Activated T-cell treated with anti-CD3 and anti-CD28 coated beads, Interleukin-2, amount 50 U/mL, for 48 hours (primary cell): Measurements from ENCODE around the gene MORF4L1.
"Not testable (repeated sequence)": the region's sequence is repeated elsewhere in the genome, so short reads cannot be mapped to it uniquely, and the experiment has no call there.

Experiments
- DNase-seq, 2 experiments: peaks; one replicate each; pipeline ENCODE4 v3.0.0-alpha.2; 2020

Gene MORF4L1

DNA sequence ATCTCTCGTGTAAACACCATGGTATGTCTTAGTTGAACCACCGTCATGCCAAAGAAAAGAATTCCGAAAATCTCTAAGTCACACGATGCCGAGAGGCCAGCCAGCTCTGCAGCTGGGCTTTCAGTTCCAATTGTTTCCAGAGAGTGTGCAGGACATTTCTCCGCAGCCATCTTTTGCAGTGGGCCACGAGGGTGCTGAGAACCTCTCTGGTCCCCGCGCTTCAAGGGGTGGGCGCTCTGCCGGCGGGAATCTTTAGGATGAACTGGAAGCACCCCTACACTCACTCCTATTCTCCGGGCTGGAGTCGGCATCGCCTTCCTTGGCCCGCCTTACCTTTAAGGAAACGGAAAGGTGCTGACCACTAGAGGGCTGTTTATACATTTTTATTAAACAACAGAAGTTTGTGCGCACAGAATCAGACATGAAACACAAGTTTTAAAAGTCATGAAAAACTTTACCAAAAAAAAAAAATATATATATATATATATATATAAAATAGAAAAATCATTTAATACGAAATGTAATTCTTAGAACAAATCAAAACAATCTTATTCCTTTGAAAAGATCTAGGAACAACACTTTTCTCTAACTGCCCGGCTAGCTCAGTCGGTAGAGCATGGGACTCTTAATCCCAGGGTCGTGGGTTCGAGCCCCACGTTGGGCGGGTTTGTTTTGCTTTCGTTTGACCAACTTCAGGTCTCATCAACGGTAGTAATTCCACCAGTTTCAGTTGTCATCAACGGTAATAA lies 12.5 kb upstream of the MORF4L1 start:
- peak; percentile 85 to 89 for DNase-seq

DNA sequence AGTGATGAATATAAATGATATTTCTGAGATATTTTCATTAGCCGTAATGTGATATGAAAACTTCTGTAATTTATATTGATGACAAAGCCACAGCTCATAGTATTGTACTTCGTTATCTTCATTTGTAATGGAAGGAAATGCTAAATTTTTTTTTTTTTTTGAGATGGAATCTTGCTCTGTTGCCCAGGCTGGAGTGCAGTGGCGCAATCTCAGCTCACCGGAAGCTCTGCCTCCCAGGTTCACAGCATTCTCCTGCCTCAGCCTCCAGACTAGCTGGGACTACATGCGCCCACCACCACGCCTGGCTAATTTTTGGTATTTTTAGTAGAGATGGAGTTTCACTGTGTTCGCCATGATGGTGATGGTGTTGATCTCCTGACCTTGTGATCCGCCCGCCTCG lies 7.1 kb upstream of the MORF4L1 start:
- not testable (repeated sequence) for DNase-seq

DNA sequence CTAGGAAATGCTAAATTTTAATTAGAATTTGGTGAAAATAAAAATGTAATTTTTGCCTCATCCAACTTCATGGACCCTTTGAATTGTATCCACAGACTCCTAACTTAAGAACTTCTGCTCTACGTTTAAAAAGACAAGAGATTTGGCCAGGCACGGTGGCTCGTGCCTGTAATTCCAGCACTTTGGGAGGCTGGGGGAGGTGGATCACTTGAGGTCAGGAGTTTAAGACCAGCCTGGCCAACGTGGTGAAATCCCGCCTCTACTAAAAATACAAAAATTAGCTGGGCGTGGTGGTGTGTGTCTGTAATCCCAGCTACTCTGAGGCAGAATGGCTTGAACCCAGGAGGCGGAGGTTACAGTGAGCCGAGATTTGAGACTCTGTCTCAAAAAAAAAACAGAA lies 6.7 kb upstream of the MORF4L1 start:
- DNase-seq, result not testable (repeated sequence)

DNA sequence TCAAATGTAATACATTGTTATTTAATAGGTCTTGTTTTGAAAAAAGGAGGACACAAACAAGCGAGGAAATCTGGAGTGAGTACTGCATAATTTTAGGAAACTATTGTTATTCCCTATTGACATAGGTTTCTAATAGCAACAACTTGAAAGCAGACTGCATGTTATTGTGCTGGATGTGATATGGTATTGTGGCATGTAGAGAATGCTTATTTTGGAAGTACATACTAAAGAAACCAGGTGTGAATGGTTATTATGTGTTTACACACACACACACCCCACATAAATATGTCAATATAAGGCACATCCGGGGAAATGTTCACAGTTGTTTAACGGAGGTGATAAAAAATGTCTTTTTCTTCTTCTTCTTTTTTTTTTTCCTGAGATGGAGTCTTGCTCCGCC lies 5.9 kb upstream of the MORF4L1 start:
- no peak for DNase-seq

DNA sequence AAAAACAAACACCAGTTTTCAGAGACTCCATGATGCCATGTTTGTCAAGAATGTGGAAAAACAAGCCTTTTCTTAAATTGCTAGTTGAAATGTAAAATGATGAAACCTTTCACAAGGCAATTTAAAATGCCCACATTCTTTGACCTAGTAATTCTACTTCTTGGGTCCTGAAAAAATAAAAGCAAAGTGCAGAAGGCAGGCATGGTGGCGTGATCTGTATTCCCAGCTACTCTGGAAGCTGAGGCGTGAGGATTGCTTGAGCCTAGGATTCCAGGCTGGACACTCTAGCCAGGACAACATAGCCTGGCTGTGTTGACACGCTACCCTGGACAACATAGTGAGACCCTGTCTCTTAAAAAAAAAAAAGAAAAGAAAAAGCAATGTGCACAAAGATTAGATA lies 4.3 kb upstream of the MORF4L1 start:
- DNase-seq, result no peak

DNA sequence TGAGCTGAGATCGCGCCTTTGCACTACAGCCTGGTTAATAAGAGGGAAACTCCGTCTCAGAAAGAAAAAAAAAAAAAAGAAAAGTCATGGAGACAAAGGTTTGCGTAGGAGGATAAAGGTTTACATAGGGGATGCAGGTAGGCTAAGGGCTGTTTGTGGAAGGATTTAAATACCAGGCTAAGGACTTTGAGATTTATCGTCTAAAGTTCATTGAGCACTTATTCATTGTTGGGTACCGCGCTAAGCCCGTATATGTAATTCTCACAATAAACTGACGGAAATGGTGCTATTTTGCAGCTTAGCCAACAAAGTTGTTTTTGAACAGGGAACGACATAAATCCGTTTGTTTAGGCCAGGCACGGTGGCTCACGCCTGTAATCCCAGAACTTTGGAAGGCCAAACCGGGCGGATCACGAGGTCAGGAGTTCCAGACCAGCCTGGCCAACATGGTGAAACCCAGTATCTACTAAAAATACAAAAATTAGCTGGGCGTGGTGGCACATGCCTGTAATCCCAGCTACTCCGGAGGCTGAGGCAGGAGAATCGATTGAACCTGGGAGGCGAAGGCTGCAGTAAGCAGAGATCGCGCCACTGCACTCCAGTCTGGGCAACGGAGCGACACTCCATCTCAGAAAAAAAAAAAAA lies 1.1 kb upstream of the MORF4L1 start:
- not testable (repeated sequence) for DNase-seq

DNA sequence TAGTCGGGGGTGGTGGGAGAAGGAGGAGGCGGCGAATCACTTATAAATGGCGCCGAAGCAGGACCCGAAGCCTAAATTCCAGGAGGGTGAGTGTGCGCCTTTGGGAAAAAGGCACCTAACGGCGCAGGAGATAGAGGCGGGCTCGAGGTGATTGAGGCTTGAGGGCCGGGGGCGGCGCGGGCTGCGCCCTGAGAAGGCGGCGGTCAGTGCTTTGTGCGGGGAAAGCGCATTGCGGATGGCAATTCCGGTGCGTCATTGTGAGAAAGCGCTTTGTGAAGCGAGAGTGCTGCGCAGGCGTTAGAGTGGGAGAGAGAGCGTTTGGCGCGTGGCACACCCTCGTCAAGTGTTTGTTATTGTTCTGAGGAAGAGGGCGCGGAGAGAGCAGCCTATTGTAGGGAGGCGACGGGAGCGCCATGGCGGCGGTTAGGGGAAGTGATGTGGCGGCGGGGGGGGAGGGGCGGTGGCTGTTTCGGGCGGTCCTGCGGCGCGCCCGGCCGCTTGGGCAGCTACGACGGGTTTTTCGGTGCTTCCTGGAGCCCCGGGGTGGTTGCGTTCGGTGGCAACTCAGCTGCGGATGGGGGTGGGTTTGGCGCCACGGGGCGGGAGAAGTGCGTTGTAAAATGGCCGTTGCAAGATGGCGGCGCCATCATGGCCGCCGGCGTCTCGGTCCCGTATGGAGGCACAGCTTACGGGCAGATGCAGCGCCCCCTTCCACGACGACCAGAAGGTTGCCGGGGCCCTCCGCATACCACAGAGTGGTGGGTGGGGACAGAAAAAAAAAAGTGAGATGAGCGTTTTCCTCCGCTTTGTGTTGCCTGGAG lies 492 bp downstream of the MORF4L1 start:
- peak; percentile 88 to 92 for DNase-seq

DNA sequence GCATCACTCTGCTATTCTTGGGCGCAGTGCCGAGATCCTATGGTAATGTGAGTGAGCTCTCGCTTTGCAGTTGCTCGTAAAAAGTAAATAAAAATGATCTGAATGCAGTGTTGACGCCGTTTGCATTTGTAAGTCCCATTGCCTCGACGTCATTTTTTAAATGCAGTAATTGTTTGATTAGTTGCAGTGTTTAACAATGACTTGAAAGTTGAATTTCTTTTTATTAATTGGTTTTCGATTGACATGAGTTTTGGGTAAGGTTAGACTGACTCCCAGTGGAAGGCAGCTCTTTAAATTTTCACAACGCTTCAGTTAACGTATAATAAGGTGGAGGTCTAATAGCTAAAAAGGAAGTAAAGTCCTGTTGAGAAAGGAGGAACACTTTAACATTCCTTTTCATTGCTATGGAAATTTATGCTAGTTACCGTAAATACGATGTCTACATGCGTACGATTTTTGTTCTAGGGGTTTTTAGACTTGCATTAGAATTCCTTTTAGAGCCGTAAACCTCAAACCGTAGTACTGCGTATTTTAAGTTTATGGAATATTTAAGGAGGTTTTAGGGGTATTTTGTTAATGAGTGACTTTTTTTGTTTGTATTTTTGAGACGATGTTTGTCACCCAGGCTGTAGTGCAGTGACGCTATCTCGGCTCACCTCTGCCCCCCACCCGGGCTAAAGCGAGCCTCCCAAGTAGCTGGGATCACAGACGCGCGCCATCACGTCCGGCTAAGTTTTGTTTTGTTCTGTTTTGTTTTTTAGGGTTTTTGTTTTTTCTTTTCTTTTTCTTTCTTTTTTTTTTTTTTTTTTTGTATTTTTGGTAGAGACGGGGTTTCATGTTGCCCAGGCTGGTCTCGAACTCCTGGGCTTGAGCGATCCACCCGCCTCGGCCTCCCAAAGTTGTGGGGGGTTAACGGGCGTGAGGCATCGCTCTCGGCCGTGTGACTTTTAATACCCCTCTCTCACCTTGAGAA lies 1.4 kb downstream of the MORF4L1 start:
- DNase-seq, result peak; percentile 46 to 51

DNA sequence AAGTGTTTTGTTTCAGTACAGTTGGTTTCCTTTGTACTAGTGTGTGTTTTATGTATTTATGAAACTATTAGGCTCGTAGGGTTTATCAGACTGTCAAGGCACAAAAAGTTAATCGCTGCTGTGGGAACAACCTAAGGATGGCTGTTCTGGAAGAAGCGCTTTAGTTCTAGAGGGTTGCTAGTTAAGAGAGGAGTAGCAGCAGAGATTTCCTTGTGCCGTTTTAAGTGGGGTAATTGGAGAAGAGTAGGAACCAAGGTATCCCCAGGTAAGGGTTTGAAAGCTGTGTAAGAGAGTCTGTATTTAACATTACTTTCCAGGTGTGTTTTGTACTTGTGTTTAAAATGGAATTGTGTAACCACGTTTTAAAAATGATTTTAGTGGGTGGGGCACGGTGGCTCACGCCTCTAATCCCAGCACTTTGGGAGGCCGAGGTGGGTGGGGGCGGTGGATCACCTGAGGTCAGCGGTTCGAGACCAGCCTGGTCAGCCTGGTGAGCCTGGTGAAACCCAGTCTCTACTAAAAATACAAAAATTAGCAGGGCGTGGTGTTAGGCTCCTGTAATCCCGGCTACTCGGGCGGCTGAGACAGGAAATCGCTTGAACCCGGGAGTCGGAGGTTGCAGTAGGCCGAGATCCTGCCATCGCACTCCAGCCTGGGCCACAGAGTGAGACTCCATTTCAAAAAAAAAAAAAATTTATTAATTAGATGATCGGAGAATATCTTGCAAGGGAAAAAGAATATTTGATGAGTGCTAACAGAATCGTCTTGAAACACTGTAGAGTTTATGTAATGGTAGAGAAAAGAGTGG lies 2.6 kb downstream of the MORF4L1 start:
- no peak for DNase-seq

DNA sequence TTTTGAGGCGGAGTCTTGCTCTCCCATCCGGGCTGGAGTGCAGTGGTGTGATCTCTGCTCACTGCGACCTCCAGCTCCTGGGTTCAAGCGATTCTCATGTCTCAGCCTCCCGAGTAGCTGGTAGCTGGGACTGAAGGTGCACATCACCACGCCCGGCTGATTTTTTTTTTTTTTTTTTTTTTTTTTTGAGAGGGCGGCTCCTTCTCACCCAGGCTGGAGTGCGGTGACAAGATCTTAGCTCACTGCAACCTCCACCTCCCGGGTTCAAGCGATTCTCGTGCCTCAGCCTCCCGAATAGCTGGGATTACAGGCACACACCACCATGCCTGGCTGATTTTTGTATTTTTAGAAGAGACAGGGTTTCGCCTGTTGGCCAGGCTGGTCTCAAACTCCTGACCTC lies 4.3 kb downstream of the MORF4L1 start:
- not testable (repeated sequence) for DNase-seq

DNA sequence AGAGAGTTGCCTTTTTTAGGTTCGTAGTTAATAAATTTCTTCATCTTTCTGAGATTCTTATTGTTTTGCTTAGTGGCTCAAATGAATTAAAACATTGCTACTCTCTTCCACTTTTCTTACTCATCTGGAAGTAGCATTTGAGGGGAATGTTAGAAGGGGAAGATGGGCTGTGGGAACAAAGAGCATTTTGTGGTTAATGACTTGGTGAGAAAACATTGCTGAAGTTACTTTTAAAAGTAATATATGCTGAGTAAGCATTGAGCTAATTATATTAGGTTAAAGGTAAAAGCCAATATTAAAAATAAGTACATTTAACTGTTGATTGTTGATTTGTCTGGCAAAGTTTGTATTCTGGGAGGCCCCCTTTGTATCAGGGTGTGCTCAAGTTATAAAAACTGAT lies 5.7 kb downstream of the MORF4L1 start:
- no peak for DNase-seq

DNA sequence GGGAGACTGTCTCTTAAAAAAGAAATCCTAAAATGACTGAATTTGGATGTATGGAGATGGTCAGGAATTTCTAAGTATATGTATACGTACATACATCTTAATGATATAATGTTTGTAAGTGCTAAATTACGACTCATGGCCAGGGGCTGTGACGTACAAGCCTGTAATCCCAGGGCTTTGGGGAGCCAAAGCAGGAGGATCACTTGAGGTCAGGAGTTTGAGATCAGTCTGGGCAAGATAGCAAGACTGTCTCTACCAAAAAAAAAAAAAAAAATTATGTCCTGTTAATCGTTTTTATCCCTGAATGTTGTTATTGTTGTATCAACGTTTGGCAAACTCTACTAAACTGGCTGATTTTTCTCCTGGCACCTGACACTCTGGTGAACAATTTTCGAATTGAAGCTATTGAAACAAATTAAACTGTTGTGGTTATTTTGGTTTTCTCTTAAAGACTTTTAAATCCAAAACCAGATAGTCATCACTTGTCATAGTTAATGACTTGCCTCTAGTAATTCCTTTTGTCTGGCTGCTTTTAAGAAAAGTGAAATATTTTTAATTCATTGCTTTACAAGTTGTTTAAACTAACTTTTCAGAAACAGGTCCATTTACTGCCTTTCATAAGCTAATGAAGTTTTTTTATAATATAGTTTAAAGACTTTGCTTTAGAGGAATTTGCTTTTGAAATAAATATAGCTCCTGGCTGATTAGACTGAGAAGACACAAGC lies 7.0 kb downstream of the MORF4L1 start:
- no peak for DNase-seq

DNA sequence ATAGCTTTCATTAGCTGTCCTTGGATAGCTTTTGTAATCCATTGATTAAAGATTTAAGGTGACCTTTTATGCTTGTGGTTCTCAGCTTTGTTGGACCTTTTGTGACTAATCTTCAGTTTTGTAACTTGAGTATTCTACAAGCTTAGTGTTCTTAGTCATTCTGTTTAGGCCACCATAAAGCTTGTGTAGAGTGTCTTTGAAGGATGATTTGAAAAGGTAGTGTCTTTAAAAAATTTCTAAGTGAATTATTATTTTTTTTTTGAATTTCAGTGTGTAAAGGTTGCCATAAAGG lies 7.5 kb downstream of the MORF4L1 start:
- DNase-seq, result no peak

DNA sequence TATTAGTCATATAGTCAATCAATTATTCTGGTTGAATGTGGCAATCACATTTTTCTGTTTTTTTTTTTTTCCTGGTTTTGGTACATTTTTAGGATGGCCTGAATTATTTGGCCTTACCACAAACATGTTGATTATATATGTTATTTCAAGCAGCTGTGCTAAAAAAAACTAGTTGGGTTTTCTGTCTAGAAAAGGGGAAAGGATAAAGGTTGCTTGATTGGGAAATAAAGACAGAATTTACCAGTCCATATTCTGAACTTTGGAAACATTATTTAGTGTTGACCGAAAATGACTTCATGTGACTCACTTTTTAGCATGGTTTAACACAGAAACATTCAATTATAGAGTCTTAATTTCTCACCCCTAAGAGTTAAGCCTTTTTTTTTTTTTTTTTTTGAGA lies 8.1 kb downstream of the MORF4L1 start:
- DNase-seq, result no peak

DNA sequence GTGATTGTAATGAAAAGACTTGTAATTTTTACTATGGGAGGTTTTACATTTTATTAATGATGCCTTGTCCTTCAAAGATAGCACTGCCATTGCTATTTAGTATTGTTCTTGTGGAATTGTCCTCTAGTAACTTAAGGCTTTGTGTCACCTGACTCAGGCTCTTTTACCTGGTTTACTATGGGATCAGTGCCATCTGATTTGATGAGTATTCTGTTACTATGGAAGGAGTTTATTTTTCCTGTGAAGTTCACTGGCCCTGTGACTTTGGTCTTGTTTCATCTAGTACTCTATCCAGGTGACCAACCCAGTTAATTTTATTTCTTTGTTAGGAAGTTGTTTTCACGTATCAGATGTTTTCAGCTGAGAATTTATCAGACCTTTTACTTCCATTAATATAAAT lies 9.0 kb downstream of the MORF4L1 start:
- DNase-seq, result no peak

DNA sequence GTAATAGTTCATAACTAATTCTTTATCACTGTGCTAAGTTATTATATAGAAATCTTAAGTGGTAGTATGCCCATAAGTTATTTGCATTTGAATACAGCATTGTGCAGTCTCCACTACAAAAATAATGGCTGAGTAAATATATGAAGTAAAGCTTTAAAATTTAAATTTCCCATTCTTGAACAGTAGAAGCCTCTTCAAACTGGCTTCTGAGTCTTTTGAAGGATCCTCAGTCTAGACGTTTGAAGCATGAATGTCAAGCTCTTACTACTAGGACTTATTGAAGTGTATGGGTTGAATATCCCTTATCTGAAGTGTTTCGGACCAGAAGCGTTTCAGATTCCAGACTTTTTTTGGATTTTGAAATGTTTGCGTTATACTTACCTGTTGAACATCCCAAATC lies 16.3 kb downstream of the MORF4L1 start:
- DNase-seq, result no peak

DNA sequence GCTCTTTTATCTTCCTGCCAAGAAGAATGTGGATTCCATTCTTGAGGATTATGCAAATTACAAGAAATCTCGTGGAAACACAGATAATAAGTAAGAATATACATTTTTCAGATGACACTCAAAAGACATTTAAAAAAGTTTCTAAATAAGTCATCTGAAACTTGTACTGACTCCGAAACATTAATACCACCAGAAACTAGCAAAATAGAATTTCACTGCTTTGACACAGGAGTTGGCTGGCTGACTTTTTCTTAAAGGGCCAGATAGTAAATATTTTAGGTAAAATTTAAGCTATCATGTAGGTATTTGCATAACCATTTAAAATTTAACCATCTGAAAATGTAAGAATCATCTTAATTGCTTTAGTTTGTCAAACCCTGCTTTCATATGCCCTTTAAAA lies 20.8 kb downstream of the MORF4L1 start:
- DNase-seq, result no peak

DNA sequence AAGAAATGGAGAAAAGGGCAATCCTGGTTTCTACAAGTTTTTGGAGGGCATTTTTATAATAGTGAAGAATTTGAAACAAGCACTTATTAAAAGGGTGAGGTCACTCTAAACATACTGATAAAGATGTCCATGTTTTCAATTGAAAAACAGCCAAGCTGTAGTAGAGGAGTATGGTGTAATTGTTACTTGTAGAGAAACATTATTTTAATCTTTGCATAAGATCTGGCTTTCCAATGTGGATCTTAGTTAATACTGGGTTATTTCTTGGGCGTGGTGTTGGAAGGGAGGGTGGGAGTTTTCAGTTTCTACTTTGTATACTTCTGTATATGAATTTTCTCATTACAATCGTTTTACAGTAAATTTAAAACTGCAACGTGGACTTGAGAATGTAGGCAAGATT lies 22.8 kb downstream of the MORF4L1 start:
- no peak for DNase-seq

DNA sequence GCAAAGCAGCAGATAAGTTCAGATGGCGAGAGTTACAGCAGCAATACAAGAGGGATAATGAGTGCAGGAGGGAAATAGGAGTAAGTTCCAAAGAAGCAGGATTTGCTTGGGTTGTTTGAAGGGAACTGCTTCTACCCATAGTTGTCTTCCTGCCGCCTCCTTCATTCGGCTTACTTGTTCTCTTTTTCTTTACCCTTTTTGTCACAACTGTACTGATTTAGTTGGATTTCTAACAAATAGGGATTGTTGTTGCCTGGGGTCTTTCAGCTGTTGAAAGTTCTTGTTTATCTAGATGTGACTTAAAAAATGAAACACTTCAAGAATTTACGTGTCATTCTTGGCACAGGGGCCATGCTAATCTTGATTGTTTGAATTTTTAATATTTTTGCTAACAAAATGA lies 25.9 kb downstream of the MORF4L1 start:
- no peak for DNase-seq

DNA sequence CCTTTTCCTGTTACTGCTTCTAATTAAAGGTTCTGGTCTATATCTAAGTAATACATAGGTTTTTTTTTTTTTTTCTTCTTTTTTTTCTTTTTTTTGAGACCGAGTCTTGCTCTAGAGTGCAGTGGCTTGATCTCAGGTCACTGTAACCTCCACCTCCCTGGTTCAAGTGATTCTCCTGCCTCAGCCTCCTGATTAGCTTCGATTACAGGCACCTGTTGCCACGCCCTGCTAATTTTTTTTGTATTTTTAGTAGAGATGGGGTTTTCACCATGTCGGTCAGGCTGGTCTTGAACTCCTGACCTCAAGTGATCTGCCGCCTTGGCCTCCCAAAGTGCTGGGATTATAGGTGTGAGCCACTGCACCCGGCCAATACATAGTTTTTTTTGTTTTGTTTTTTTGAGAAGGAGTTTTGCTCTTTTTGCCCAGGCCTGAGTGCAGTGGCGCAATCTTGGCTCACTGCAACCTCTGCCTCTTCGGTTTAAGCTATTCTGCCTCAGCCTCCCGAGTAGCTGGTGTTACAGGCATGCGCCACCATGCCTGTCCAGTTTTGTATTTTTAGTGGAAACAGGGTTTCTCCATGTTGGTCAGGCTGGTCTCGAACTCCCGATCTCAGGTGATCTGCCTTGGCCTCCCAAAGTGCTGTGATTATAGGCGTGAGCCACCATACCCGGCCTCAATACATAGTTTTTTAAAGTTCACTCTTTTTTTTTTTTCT lies 28.3 kb downstream of the MORF4L1 start:
- DNase-seq, result not testable (repeated sequence)
